NCI-H2107 treated with DMSO at 0.1 percent for 48 hours (cell line): ENCODE measurements around the gene DPYD.
"Not testable (repeated sequence)": the region's sequence is repeated elsewhere in the genome, so short reads cannot be mapped to it uniquely, and the experiment has no call there.

Source experiments
- DNase-seq: peaks from one replicate; lab custom pipeline; 2025; ENCODE audit not compliant: unreplicated experiment; lab: John Stamatoyannopoulos, UW

The DPYD gene

DNA sequence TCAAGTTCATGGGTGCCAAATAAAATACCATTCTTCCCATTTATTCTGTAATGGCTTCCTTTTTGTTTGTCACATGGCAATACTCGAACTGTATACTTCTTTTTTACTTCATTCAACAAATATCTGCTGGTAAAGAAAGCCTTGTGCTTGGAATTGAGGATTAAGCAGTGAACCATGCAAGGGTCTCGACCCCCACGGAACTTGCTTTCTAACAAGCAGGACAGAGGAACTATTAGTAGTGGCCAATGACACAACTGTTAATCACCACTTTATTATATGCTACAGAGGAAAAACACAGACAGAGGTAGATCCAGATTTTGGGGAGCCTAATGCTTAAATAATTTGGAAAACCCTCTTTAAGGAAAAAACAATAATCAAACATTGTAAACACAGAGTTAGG is 542.2 kb downstream of the DPYD start:
- no peak for DNase-seq

DNA sequence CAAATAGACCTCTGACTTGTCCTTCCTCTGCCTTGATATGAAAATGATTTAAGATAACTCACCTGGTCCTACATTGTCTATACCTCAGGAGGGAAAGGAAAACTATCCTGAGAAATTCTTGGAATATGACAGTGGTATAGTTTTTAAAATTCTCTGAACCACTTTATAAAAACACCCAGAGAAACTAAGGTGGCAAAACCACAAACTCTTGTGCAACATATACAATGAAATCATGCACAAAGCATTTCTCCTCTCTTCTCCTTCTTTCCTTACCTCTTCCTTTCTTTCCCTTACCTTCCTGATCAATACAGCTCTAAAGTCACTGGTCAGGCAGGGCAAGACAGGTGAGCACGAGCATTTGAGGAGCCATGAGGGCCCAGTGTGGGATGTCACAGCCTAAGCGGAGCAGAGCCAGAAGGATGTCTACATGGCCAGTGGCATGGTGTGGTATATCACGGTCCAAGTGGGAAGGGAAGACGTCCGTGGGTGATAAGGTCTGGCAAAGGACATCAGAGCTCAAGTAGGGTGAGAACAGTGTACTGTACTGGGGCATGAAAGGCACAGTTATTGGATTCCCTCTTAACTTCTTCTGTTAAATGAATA is 543.3 kb downstream of the DPYD start:
- no peak for DNase-seq

DNA sequence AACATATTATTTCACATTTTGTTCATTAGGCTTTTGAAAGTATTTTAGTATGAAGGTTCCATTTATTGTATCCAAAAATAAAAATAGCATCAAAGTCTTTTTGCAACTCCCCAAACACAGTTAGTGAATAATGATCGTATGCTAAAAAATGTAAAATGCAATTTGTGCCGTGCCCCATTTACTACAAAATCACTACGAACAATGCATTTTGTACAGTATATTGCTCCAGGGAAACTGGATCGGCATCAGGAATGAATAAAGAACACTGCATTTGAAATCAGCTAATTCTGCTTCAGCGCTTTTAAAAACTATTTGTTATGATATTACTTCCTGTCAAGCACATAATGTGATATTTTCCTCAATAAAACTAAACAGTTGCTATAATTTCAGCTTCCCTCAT is 547.8 kb downstream of the DPYD start:
- no peak for DNase-seq

DNA sequence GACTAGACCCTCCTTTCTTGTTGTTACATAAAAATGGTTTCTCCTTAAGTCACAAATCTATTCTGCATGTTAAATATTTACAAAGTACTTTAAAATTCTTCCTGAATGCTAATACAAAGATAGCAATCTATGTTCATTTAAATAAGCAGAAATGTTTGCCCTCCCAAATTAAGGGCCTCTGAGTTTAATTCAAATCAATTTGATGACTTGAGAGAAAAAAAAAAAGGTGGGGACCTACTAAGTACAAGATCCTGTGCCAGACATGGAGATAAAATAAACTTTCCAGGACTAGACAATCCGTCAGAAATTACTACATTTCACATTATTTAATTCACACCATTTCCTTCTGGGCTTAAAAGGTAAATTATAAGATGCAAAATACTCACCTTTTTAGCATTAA is 548.3 kb downstream of the DPYD start:
- DNase-seq: no peak

DNA sequence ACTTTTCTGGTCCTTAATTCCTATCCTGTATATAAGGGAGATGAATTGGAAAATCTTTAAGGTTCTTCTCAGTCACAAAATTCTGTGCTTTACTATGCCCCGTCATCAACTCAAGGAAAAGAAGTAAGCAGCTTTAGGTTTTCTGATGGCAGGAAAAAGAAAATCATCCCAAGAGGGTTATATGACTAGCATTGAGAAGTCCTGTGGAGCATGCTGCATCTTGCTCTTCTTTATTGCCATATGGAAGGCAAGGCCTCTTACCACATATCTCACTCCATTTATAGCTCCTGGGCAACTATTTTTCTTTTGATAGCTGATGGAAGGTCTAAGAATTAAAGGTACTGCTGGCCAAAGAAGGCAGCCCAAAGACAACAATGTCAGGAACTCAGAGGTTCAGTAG is 552.5 kb downstream of the DPYD start:
- DNase-seq: no peak

DNA sequence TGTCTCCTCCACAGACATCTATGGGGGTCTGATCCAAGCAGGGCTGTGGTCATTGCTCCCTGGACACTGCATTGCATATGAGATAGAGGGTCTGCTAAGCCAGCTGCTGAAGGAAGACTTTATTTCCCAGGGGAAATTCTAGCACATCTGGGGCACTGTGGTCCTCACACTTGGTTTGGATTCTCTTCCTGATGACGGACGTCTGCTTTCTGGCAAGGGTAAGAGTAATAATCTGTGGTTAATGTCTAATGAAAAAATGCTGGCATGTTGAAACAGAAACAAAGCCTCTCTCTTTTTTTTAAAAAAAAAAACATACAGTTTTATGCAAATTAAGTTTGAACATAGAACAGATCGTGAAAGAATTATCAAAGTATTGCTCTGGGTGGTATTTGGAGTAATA is 553.9 kb downstream of the DPYD start:
- no peak for DNase-seq

DNA sequence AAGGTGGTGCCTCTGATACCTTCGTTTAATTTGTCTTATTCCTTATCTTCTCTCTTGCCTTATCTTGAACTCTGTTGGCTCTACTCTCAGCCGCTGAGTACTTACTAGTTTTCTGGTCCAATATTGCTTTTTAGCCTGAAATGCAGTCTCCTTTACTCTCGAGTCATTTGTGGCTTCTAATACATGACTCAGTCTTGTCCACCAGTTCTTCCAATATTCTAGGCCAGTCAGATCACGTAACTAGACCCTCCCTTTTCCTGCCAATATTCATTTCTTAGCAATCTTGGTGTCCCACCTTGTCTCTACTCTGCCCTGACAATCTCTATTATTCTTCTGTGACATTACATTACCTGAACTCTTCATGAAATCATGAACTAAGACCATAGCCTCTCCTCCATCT is 555.8 kb downstream of the DPYD start:
- no peak for DNase-seq

DNA sequence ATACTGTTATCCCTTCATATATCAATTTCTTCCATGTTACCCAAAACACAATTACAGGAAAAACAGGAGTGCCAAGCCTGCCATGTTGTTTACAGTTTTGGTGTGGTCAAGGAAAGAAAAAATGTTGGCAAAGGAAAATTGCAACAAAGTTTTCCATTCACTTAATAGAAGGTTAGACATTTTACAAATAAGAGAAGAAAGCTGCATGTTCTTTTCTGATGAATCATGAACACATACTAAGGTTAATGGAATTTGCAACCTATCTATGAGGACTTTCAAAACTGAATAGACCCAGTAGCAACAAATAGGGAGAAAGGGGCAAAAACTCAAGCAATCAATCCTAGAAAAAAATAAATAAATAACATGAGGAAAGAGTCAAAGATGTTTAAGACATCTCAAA is 556.7 kb downstream of the DPYD start:
- DNase-seq: no peak

DNA sequence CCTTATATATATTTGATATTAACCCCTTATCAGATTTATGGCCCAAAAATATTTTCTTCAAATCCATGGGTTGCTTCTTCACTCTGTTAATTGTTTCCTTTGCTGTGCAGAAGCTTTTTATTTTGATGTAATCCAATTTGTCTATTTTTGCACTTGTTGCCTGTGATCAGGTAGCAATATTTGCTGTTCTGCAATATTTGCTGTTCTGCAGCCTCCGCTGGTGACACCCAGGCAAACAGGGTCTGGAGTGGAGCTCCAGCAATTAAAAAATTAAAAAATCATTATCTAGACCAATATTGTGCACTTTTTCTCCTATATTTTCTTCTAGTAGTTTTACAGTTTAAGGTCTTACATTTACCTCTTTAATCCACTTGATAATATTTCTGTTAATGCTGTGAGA is 564.5 kb downstream of the DPYD start:
- DNase-seq: no peak

DNA sequence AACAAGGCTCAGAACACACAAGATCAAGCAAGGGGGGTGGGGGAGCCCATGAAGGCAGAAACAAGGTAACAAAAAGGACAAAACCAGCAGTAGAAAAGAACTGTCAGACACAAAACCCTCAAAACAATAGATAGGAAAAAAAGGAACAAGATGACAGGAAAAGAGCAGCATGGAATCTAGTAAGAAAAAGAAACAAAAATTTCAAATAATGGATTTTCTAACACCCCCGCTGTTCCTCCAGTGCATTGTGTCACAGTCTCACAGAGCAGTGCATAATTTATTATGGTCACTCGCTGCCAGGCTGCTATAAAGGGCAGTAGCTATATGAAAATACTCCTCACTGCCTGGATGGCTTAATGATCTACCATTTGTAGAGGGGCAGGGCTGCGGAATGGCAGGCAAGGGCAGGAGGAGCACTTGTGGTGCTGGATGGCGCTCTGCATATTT is 567.9 kb downstream of the DPYD start:
- DNase-seq: no peak

DNA sequence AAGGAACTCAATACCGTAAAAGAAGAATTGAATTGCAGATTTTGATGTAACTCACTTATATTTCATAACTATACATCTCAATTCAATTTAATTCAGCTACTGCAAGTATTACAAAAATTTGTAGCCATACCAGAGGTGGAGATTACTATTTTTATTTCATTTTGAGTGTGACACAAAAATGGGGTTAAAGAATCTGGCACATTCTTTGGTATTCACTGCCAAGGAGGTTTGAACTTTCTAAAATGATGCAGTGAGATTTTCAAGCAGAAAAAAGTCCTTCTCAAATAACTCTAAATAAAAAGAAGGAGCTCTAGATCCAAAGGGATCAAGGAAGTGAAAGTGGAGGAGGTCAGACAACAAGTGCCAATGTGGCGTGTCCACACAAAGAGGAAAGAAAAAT is 569.0 kb downstream of the DPYD start:
- no peak for DNase-seq

DNA sequence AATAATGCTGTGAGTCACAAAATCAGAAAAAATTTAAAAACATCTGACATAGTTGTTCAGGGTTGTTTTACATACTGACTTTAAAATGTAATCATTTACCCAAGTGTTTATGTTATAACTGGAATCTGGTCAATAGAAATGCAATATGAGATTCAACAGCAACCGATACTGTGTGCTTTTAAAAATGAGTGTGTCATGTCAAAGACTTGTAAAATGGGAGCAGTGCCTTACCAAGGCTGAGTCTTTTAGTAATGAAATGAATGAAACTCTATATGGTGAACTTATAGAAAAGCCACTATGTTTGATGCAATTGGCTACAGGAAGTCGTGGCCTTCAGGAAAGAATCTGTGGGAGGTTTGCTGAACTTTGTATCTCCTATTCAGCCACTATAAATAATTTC is 570.2 kb downstream of the DPYD start:
- no peak for DNase-seq

DNA sequence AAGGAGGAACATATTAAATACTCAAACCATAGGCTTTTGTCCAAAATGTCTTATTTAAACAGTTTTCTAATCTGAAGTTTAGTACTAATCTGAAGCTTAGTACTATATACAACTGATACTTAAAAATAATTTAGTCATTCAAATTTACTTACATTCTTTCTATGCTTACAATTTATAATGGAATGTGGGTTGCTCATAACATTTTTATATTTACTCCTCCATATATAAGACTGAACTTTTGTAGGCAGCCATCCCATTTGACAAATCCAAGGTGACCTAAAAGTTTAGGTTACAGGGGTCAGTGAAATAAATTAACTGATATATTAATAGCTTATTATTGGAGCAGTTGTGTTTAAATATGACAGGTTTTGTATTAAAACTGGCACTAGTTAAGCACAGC is 570.6 kb downstream of the DPYD start:
- no peak for DNase-seq

DNA sequence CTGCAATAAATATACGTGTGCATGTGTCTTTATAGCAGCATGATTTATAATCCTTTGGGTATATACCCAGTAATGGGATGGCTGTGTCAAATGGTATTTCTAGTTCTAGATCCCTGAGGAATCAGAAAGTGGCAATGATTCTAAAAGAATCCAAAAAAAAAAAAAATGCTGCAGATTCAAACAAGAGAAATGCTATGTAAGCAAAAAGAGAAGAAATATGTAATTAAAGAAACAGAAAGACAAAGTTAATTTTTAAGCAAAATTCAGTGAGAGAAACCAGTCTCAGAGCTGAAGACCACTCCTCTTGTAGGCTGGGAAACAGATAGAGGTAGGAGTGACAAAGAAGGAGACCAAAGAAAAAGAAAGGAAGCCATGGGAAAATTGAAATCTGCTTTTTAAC is 571.0 kb downstream of the DPYD start:
- not testable (repeated sequence) for DNase-seq

DNA sequence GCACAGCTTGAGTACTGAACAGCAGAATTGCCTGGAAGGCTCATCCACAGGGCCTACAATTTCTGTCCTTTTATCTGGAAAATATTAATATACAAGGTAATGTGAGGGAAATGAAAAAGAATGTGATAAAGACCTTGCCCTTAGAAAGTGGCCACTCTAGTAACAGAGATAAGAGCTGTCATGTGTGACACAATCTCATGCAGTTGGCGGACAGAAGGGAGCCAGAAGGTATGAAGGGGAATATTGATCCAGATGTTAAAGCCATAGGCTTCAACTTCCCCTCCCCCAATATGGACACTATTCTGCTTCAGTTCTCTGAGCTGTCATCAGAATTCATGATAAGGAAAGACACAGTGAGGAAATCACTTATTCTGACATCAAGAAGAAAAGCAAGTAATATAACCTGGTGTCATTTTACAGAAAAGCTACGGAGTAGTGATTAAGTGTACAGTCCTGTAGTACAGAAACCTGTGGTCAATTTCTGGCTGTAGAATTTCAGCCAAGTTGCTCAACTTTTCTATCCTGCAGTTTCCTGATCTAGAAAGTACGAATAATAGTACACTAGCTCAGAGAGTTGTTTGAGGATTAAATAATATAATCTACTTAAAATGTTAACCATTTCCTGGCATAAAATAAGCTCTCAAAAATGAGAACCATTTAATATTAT is 572.1 kb downstream of the DPYD start:
- no peak for DNase-seq

DNA sequence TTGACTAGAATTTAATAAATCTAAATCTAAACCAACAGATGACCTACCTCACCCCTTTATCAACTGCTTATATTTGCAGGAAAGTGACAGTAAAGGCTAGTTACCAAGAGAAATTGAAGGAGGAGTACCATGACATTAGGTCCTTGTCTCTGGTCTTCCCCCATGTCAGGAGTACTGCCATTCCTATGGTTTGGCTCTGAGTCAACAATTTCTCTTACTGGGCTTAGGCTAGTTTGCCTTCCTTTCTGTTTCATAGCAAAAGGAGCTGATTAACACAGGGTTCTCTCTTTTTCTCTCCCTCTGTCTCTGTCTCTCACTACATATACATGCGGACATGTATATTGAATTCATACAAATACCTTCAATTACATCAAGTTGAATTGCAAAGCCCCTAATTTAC is 579.9 kb downstream of the DPYD start:
- DNase-seq: no peak

DNA sequence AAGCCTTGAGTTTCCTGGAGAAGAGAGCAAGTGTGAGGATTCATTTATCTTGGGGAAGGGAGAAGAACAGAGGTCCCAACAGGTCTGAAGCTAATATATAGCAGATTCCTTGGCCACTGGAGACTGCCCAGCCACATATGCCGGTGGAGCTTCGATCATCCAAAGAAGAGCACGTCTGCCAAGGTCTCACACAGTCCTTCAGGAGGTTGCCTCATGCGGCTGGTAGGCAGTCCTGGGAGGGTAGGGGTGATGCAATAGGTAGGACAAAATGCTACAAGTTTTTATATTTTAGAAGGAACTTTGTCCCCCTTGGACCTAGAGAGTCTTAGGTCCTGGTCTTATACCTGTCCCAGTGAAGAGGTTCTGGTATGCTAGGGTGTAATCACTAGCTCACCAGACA is 582.5 kb downstream of the DPYD start:
- DNase-seq: no peak

DNA sequence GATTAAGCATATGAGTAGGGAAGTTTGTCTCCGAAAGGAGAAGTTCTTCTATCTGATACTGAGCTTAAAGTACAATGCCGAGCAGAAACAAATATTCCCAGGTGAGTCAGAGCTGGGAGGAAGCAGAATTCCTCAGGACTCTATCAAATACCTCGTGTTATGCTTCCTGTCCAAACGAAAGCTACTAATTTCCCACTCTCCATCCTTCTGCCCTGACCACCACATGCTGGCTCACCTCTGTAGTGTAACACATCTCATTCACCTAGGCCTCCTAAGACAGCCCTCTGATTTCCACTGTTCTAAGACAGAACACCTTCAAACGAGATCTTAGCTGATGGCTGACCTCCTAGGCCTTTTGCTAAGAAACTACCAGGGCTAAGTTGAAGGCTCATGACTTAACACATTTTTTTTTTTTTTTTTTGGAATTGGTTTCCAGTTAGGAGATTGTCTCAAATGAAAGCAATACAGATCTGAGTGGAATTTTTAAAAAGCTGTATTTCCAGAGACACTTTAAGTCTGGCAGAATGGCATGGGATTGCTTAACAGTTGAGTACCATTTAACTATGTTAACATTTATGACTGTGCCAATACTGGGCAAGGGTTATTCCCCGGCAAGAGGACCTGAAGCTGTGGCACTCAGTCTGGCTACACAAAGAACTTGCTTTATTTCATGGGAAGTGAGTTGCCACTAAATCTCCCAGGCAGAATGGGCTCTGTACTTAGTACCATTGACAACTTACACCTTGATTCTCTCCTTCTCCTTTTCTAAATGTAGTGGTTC is 583.4 kb downstream of the DPYD start:
- DNase-seq: no peak

DNA sequence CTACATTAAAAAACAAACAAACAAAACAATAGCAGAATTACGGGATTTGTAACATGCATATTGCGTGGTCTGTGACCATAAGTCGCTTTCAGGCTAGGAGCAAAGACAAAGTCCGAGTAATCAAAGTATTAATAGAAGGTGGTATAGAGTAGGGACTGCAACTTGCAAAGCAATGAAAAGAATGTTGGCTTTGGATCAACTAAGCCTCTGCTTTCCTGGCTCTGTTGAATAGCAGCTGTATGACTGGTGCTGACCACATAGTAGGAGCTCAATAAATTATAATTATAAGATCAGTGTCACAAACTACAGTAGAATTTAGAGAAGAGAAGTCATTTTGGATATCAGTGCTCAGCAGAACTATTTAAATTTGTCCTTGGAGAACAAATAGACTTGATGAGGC is 586.4 kb downstream of the DPYD start:
- DNase-seq: no peak

DNA sequence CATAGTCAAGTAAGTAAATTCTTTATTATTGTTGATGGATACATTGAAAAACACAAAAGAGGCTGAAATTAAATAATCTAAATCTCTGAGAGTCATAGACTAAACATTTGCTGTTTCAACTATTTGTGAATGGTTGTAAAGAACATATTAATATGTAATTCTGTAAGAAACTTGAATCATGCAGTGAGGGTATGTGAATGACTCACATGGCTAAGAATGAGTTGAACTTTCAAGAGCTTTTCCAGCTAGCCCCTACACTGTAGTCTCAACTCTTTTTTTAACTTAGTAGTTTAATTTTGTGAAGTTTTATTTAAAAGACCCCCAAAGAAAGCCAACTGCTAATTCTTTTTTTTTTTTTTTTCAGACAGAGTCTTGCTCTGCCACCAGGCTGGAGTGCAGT is 588.1 kb downstream of the DPYD start:
- DNase-seq: no peak

DNA sequence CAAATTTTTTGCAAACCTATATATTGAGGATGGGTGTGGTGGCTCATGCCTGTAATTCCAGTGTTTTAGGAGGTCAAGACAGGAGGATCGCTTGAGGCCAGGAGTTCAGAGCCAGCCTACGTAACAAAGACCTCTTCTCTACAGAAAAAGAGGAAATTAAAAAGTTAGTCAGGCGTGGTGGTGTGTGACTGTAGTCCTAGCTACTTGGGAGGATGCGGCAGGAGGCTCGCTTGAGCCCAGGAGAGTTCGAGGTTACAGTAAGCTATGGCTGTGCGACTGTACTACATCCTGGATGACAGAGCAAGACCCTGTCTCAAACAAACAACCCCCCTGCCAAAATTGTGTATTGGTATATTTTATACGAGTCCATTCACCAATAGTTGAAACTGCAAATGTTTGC is 589.7 kb downstream of the DPYD start:
- DNase-seq: no peak

DNA sequence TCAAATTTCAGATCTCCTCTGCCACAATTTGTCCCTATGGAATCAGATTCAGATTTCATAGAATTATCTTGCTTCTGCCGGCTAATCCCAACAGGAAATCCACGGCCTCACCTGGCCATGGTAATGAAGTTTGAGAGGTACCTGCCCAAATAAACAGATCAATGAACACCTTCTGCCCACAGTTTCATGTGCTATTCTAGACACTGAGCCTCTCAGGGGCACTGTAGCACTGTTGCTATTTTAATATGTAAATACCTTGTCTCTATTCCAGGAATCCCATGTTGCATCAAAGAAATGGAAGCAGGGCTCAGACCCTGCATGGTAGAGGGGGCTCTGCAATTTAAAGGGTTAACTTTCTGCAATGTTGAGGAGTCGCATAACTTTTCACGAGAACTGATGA is 606.1 kb downstream of the DPYD start:
- DNase-seq: peak; percentile 94
